ENCODE data around the gene ZNF441. TPM values are rescaled to one million over a fixed set of nuclear protein-coding genes. Genes with fewer than 3 reads are reported as not detected.
A peak's percentile ranks its signal among the peaks of the same experiment; 100 is the strongest.

The ZNF441 gene
- 0.50 TPM for polyA plus RNA-seq (2012; ENCODE audit: insufficient read length, low read depth)

DNA sequence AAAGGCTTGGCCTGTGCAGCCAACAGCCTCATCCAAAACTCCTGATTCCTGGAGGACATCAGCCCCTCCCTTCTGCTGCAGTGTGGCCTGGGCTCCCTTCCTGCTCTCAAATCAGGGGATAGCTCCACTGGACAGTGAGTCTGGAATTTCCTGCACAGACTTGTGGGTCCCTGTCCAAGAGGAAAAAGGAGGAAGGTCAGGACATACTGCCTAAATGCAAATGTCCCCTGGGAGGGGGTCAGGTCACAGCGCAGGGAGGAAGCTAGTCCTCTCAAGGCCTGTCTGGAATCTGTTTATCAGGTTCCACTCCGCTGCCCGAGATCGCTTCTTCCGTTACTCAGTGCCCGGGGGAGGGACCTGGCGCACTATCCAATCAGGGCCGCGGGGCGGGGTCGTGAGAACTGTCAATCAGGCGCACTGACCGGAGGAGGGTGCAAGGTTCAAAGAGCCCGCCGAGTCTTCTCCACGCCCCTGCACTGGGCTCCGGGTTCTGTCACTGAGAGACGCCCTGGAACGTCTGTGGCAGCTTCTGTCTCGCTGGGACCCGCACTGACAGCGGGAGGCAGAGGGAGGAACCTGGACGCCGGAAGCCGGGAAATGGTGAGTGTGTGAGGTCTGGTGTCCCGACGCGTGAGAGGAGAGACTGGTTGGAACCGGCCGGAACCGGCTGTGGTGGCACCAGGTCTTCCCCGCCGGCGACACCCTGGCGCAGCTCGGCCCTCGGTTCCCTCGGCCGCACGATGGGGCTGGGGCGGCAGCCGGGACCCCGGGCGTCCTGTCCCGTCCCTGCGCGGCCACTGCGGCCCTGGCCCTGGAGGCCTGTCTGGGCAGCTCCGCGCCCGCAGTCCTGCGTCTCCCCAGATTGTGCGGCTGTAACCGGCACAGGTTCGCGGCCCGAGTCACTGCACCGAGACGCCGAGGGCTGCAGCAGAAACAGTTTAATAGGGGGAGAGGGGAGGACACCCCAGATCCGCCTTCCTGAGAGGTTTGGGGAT is at the start of gene ZNF441:
Gene ZNF441 (plus strand): TSS at position 404 of the 995 bp plus-strand sequence. CDS start 194 bp downstream, at position 598.
- TF ChIP-seq REST (IDR thresholded peaks at IDR 0.05; ENCODE audit: insufficient read depth in 1 of 2, low read depth in 2 of 2, low read length in 2 of 2) (no peak; a peak in 1 of 4 replicates), SIN3A (IDR thresholded peaks at IDR 0.05; ENCODE audit: borderline replicate concordance, insufficient read depth, low read length) (no peak), POLR2AphosphoS5 (IDR thresholded peaks at IDR 0.05; ENCODE audit: low read depth, low read length) (peak; percentile 65; the same call in 1 of the 2 replicates), FOXP2 (optimal IDR thresholded peaks at IDR 0.05; ENCODE audit: borderline replicate concordance, extremely low read depth, extremely low read length, insufficient read depth) (no peak), TAF1 (IDR thresholded peaks at IDR 0.05; ENCODE audit: borderline replicate concordance, insufficient read depth, low read length) (0 out of 2 replicates have a peak, but pooled peaks have one; percentile 28)

DNA sequence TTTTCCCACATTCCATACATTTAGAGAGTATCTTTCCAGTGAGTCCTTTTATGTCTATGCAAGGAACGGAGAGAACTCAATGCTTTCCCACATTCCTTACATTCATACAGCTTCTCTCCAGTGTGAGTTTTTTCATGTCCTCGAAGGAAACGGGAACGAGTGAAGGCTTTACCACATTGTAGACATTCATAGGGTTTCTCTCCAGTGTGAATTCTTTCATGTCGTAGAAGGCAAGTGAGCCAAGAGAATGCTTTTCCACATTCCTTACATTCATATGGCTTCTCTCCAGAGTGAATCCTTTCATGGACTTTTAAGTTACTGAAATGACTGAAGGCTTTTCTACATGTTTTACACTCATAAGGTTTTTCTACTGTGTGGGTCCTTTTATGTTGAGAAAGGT is 45.1 kb upstream of the ZNF441 start:
- TF ChIP-seq POLR2AphosphoS5 (IDR thresholded peaks at IDR 0.05; ENCODE audit: low read depth, low read length) (no peak), REST (IDR thresholded peaks at IDR 0.05; ENCODE audit: insufficient read depth in 1 of 2, low read depth in 2 of 2, low read length in 2 of 2) (no peak), TAF1 (IDR thresholded peaks at IDR 0.05; ENCODE audit: borderline replicate concordance, insufficient read depth, low read length) (no peak), FOXP2 (optimal IDR thresholded peaks at IDR 0.05; ENCODE audit: borderline replicate concordance, extremely low read depth, extremely low read length, insufficient read depth) (no peak), SIN3A (IDR thresholded peaks at IDR 0.05; ENCODE audit: borderline replicate concordance, insufficient read depth, low read length) (no peak)

DNA sequence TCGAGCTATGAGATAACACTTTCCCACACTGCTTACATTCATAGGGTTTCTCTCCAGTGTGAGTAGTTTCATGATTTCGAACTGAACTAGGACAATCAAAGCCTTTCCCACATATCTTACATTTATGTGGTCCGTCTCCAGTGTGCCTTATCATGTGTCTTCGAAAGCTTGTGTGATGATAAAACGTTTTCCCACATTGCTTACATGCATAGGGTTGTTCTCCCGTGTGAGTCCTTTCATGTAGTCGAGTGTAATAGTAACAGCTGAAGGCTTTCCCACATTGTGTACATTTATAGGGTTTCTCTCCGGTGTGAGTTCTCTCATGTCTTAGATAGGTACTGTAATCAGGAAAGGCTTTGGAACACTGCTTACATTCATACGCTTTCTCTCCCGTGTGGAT is 44.4 kb upstream of the ZNF441 start:
- TF ChIP-seq FOXP2 (optimal IDR thresholded peaks at IDR 0.05; ENCODE audit: borderline replicate concordance, extremely low read depth, extremely low read length, insufficient read depth) (no peak), REST (IDR thresholded peaks at IDR 0.05; ENCODE audit: insufficient read depth in 1 of 2, low read depth in 2 of 2, low read length in 2 of 2) (no peak), POLR2AphosphoS5 (IDR thresholded peaks at IDR 0.05; ENCODE audit: low read depth, low read length) (no peak)

DNA sequence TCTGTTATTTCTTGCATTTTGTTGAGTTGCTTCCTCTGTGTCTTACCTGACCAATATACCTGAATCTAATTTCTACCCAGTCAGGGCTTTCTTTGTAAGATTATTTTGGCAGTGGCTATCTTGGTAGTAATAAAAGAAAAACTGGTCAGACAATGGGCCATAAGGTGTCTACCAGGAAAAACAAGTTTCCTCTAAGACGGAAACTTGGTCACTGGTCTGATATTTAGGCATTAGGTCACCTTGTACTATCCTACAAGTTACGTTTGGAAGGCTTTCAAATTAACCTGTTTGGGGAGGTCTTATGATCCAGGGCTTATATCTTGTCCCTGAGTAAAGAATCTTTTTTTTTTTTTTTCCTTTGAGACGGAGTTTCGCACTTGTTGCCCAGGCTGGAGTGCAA is 37.2 kb upstream of the ZNF441 start:
- TF ChIP-seq SIN3A (IDR thresholded peaks at IDR 0.05; ENCODE audit: borderline replicate concordance, insufficient read depth, low read length) (no peak), TAF1 (IDR thresholded peaks at IDR 0.05; ENCODE audit: borderline replicate concordance, insufficient read depth, low read length) (no peak), FOXP2 (optimal IDR thresholded peaks at IDR 0.05; ENCODE audit: borderline replicate concordance, extremely low read depth, extremely low read length, insufficient read depth) (no peak), REST (IDR thresholded peaks at IDR 0.05; ENCODE audit: insufficient read depth in 1 of 2, low read depth in 2 of 2, low read length in 2 of 2) (no peak), POLR2AphosphoS5 (IDR thresholded peaks at IDR 0.05; ENCODE audit: low read depth, low read length) (no peak)
